Right renal pelvis (tissue), 4 donors: ENCODE data around the gene CENPL. TPM values are rescaled to one million over a fixed set of nuclear protein-coding genes. Genes with fewer than 3 reads are reported as not detected.
"Not testable (repeated sequence)": the region's sequence is repeated elsewhere in the genome, so short reads cannot be mapped to it uniquely, and the experiment has no call there.

Source experiments
- DNase-seq, 4 donors: peaks; one replicate each; pipeline ENCODE4 v3.0.0-alpha.2; 2013; ENCODE audit warnings: low read depth in 4 of 4, low spot score in 3 of 4, missing footprints in 1 of 4
- polyA plus RNA-seq, 4 donors: library from polyadenylated mRNA; unstranded; fragments of 120-200 nt; gene quantifications; one replicate each; pipeline ENCODE4 v1.2.1, GENCODE V29; 2013; ENCODE audit not compliant: insufficient read length in 4 of 4

CENPL gene
- polyA plus RNA-seq, 4 donors = 10.8 to 12.7 (median 11.4) TPM

DNA sequence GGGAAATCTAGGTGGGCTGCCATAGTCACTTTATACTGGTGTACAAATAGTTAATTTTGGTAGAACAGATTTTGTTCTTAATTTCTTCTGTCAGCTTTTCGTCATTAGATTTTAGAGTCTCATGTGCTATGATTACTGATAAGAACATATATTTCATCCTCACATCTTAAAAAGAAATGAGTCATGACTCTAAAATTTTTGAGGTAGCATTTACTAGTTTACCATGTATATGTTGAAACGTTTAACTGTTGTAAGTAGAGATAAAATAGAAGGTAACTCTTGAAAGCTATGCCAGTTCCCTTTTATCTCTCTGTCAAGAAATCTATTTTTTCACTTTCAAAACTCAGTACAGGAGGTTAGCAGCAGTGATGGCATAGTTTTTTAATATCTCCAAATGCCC is 56.5 kb downstream of the CENPL start:
- no peak for DNase-seq

DNA sequence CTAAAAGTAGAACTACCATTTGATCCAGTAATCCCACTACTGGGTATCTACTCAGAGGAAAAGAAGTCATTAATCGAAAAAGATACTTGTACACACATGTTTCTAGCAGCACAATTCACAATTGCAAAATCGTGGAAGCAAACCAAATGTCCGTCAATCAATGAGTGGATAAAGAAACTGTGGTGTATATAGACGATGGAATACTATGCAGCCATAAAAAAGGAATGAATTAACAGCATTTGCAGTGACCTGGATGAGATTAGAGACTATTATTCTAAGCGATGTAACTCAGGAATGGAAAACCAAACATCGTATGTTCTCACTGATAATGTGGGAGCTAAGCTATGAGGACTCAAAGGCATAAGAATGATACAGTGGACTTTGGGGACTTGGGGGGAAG is 60.4 kb downstream of the CENPL start:
- DNase-seq = not testable (repeated sequence)

GRCh38 chr1:173758980-173759379 is 65.7 kb downstream of the CENPL start:
- no peak for DNase-seq

- DNase-seq = no peak
Observed at GRCh38 chr1:173758110-173758509, 66.6 kb downstream of the CENPL start.

DNA sequence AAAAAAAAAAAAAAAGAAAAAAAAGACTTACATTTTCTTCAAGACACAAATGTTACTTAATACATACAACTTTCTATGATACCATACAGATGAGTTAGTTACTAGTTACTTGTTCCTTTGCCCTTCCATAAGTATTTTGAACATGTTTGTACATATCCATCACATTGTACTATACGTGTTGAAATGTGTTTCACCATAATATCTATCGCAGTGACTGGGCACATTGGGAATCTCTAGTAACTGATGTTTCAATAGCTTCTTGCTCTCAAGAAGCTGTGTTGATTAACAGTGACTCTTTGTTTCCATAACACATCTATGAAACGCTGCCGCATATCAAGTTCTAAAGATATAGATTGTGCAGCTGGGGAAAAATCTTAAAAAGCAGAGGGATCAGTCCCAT is 67.0 kb downstream of the CENPL start:
- DNase-seq = no peak

DNA sequence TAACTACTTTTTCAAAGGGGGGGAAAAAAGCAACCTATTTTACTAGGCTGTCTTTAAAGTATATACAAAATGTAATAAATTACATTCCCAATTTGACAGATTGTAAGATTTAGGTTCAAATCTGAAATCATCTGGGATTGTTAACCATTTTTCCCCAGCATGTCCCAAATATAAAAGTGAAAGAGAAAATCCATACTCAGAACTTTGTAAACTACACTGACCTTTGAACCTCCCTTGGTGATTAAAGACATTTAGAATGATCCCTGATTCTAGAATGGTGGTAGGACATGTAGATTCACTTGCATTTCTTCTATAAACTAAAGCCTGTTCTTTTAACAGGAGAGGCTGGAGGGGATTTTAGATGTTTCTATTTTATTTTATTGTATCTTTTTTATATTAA is 70.9 kb downstream of the CENPL start:
- no peak for DNase-seq

Other genes starting within 250 kb of the CENPL start
- gene SLC9C2, start 221.8 kb downstream of the CENPL start, polyA plus RNA-seq = 1 to 10 TPM in 1 of 4 donors, under 1 TPM in 3; 0.14 to 1.1 (median 0.33) TPM
- gene TEX50, start 189.5 kb downstream of the CENPL start, polyA plus RNA-seq = not detected
- gene ANKRD45, start 155.0 kb downstream of the CENPL start, polyA plus RNA-seq = 1 to 10 TPM; 4.9 to 7.6 (median 6.6) TPM
- gene KLHL20, start 109.9 kb downstream of the CENPL start, polyA plus RNA-seq = 10 to 100 TPM; 20.3 to 25.9 (median 24.7) TPM
- gene DARS2, start 210 bp downstream of the CENPL start, polyA plus RNA-seq = 10 to 100 TPM; 25.8 to 27.8 (median 27.3) TPM
- gene GAS5, start 43.1 kb upstream of the CENPL start, polyA plus RNA-seq = 100 to 1,000 TPM; 567 to 722 (median 597) TPM
- 1 to 10 TPM; 7.2 to 9.7 (median 8.1) TPM for gene ZBTB37, start 43.5 kb upstream of the CENPL start, polyA plus RNA-seq
- gene SERPINC1, start 92.4 kb upstream of the CENPL start, polyA plus RNA-seq = under 1 TPM; 0.21 to 0.46 (median 0.33) TPM
- gene RC3H1, start 197.5 kb upstream of the CENPL start, polyA plus RNA-seq = 10 to 100 TPM in 3 of 4 donors, 1 to 10 TPM in 1; 9.5 to 14.3 (median 13.7) TPM